GM20431 (cell line): ENCODE results near the gene HOXB6.

Experiments
- in situ Hi-C: fragments of 300-500 bp; cut with MseI, MboI; formaldehyde crosslinking; loops from one replicate; pipeline ENCODE4 v1.15.0; 2020; ENCODE audit warnings: low sequenced_read_pairs; ENCODE audit not compliant: unreplicated experiment

HOXB6 gene

DNA sequence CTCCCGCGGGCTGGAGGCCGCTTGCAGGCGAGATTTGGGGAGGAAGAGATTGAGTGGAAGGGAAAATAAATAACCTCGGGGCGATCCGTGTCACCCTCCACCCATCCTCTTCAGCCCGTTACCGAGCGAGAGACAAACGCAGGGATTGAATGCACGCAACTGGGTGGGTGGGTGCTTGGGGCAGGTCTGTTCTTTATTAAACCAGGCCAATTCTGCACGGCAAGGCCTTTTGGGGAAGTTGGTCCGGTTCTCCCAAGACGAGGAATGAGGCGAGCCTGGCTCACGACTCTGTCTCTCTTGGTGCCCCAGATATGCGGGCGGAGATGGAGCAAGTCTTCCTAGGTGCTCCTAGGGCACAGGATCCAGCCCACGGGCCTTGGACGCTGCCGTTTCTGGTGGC lies 6.4 kb upstream of the HOXB6 start:
- in situ Hi-C loops: no loop called here

DNA sequence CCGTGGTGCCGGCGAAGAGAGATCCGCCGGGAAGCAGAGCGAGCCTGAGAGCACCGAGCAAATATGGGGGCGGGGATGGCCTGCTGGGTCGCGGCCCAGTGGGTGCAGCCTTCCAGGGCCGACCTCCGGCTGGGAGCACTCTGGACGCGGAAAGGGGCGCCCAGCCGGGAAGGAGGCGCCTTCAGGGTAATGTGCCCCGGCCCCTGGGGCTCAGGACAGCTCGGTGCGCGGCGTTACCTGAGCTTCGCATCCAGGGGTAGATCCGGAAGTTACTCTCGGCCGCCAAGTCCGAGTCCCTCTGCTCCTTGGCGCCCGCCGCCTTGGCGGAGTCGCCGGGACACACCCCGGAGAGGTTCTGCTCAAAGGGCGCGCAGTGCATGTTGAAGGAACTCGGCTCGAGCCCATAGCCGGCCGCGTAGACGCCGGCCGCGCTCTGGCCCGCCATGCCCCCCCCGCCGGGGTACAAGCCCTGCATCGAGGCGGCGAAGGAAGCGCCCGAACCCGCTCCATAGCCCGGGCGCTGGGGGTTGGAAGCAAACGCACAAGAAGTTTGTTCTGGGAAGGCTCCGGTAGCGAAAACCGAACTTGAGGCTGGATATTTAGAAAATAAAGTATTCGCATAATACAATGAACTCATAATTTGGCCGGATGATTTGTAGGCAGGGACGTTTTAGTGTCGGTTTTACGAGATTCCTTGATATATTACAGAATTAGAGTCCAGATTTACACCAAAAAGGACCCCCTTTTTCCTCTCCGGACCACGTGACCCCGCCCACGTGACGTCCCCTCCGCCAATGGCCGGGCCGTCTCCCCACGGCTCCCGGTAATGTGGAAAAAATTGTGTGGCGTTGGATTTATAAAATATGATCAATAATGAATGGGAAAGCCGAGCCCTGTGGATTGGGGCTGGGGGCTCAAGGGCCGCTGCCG lies 5.8 kb upstream of the HOXB6 start, which contains the start of gene HOXB7:
TSS of gene HOXB7 (minus strand) at position 736 of the 930 bp plus-strand sequence. CDS start at position 637, 99 bp downstream.
- in situ Hi-C loops: no loop called here

GRCh38 chr17:48609759-48610281 lies 5.0 kb upstream of the HOXB6 start:
- in situ Hi-C loops: no loop called here

GRCh38 chr17:48609033-48609432 lies 4.2 kb upstream of the HOXB6 start:
- in situ Hi-C loops: no loop called here

DNA sequence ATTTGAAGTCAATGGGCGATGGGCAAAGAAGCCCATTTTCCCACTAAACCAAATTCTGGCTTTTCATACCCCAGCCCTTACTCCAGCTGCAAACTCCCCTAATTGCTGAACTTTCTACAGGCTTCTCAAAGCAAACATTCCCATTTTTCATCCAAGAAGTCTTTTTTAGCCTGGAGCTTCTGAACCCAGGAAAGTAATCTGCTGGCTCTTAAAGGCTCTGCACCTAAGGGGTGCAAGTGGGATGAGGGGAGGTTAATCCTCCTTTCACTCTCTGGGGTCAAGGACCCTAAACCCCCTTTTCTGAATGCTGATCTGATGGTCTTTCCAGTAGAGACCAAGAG lies 3.7 kb upstream of the HOXB6 start:
- in situ Hi-C loops: no loop called here

- in situ Hi-C loops: no loop called here
Observed at GRCh38 chr17:48606892-48607614, 2.3 kb upstream of the HOXB6 start.

DNA sequence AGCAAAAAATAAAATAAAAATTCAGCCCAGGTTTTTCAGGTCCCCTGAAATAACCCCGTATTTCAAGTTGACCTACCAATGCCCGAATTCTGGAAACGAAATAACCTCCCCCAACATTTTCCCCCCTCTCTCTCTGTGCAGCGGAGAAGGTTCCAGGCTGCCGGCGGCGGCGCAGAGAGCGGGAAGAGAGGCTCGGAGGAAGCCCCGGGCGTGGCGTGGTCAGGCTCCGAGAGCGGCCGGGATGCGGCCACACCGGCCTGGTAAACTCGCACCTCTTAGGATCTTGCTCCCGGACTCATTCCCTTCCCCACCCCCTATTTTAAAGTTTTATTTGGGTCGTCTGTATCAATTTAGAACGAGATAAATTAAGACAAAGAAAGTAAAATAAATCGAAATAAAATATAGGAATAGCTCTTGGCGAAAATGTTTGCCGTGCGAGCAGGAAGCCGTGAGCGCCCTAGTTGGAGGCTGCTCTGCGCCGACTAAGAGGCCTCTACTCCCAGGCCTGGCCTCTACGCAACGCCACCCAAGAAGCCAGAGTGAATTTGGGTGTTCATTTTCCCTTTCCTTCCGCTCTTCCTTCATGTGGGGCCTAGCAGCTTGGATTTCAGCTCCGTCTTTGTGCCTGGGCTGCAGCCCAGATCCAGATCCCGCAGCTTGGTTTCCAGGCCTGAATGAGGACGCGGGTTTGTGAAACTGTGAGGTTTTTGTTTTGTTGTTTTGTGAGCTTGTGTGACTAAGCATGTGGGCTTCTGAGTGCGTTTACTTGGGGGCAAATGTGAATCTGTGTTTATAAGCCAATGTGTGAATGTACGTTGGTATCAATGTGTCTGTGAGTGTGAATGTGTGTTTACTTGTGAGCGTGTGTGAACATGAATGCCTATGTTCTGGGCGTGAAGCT lies 1.5 kb upstream of the HOXB6 start:
- in situ Hi-C loops: no loop called here

DNA sequence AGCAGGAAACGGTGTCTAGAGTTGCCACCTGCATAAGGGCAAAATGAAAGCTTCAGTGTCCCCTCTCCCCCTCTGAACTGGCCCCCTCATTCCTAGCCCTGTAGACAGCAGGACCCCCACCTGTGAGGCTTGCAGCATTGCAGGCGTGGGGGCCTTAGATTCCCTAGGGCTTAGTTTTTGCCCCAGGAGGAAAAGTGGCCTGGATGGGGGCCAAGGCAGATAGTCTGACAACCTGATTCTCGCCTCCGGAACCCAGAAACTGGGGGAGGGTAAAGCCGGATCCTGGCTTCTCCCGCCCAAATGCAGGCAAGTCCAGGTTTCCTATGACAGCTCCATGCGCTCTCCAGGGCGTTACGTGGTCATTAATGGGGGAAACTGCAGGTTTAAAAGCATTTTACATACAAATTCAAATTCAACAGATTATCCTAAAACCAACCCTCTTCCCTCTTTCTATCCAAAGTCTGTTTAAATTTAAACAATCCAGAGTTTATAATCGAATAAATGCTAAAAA lies 678 bp upstream of the HOXB6 start:
- in situ Hi-C loops: no loop called here

DNA sequence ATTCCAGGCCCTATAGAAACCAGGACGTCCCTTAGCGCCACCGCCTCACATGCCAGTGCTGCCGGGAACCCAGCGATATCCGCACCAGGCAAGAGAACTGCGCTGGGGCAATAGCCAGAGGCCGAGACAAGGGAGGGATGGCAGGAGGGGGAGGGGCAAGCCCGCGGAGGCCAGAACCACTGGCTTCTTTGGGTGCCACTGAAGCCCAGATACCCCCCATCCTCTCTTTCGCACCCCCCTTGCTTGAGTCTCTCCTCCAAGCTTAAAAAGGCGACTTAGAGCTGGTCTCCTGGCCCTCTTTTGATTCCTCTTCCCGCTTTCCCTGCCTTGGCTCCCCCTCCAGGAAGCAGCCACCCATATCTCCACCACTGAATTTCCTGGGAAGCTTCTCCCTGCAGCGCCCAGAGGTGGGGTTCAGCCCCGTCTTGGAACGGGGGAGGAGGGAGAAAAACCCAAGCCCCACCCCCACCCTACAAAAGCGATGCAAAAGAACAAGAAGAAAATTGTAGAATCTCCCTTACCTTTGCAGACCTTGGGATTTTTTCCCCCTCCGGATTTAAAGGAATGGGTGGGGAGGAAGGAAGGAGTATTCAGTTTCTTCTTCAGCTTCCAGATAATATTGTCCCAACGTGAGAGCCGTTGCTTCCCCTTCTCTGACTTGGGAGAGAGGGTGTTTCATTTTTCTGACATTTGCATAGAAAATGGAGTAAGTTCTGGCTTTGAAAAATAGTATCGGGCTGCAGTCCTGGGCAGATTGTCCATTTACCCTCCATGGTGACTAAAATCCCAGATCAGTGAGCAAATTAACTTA lies 622 bp downstream of the HOXB6 start:
- in situ Hi-C loops: no loop called here

DNA sequence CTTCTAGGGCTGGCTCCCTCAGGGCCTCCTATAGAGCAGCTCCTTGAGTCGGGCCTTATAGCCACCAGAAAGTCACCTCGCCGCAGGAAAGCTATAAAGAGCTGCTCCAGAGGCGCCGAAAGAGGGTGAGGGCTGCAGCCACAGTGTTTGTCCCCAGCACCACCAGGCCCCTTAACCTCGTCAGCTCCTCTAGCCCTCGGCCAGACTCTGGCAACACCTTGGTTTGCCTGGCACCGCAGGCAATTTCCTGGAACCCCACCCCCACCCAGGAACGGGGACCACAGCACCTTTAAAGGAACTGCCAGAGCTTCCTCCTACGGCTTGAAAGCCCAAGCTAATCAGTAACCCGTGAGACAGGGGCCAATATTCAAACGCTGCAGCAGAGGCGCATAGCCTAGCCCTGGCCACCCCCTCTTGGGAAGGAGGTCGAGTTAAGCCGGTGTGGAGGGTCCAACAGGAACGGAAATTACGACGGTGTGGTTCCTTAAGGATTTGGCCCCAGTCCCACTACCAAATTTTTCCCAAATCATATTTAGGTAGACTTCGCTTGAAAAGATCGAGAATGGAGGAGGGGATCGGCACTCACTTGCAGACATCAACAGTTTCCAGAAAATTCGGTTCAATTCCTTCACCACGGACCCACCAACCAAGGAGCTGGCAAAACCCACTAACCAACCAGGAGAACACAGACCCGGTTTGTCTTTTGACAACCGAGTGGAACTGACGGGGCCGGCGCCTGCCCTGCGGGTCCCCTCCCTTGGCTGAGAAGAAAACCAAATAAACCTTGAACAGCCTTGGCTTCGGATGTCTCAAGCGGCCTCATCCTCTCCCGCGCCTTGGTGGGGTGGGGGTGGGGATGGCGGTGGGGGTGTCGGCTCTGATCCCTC lies 3.0 kb downstream of the HOXB6 start:
- in situ Hi-C loops: no loop called here

DNA sequence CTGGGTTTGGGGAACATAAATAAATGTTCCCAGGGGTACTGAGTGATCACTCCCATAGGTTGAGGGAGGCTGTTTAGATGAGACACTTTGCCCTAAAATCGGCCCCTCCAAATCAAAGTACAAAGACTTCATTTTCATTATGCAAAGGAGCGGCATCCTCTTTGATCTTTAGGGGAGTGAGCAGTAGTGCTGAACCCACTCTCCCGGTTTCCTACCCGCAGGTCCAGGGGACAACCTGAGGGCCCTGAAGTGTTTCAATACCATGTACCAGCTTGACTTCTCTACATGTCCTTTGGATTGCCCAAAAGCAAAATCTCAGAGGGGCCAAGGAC lies 3.6 kb downstream of the HOXB6 start:
- in situ Hi-C loops: no loop called here

GRCh38 chr17:48600244-48601098 lies 4.3 kb downstream of the HOXB6 start:
- in situ Hi-C loops: no loop called here

- in situ Hi-C loops: no loop called here
Observed at GRCh38 chr17:48599354-48599753, 5.4 kb downstream of the HOXB6 start.

GRCh38 chr17:48598736-48599135 lies 6.0 kb downstream of the HOXB6 start:
- in situ Hi-C loops: no loop called here

DNA sequence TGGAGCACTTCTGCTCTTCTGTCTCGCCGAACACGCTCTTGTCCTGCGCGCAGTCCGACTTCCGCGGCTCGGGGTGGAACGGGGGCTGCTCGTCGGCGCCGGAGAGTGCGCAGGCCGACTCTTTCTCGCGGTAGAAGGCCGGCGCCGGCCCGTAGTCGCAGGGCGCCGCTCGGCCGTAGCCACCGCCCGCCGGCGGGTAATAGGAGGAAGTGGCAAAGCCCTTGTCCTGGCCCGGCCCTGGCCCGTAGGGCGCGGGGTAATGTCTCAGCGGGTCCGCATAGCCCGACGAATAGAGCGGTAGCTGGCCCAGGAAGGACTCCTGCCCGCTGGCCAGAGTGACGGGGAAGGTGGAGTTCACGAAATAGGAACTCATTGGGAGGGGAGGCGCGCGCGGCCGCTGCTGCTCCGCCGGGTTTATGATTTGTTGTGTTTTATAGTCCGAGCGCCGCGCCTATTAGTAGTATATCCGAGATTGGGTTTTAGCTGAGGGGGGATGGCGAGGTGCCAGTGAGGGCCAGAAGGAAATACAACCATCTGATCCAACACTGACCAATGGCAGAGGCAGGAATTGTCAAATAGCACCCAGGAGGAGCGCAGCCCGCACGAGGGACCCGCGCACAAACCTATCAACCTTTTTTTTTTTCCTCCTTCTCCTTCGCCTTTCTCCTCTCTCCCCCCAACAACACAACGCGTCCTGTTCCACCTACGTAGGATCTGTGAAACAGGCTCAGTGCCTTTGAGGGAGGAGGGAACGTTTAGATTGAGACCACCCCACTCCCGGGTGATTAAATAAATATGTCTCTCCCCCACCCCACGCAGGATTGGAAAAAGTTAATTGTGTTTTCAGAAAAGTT lies 6.8 kb downstream of the HOXB6 start:
- in situ Hi-C loops: no loop called here

GRCh38 chr17:48597528-48597777 lies 7.3 kb downstream of the HOXB6 start:
- in situ Hi-C loops: no loop called here
